K562 (cell line): ENCODE measurements around the gene LILRB3. TPM values are rescaled to one million over a fixed set of nuclear protein-coding genes. Genes with fewer than 3 reads are reported as not detected.

ENCODE experiments used
- ARID1B ChIP-seq: fragments of 450-650 bp; IDR thresholded peaks from 2 replicates; pipeline ENCODE4 v1.6.1; 2016; ENCODE audit warnings: antibody characterized with exemption, mild to moderate bottlenecking, inconsistent platforms
- BCLAF1 ChIP-seq, 2 experiments: fragments of 450-650 bp in 1 of 2; IDR thresholded peaks; 2 replicates each; pipeline ENCODE4 v1.6.1; 2011 to 2017; ENCODE audit warnings: low read depth in 2 of 2, antibody characterized with exemption in 1 of 2, borderline replicate concordance in 1 of 2, low read length in 1 of 2, mild to moderate bottlenecking in 1 of 2, mixed read lengths in 1 of 2; ENCODE audit not compliant: control insufficient read depth in 1 of 2
- BRD4 ChIP-seq: fragments of 200-600 bp; sonication (generic); IDR thresholded peaks from 2 replicates; pipeline ENCODE4 v1.6.1; 2017; ENCODE audit warnings: inconsistent platforms
- CREBBP ChIP-seq: IDR thresholded peaks from one replicate; pipeline ENCODE4 v1.6.1; 2012; ENCODE audit warnings: low read depth, mild to moderate bottlenecking, control low read depth, inconsistent platforms, low read length
- ERF ChIP-seq: fragments of 450-650 bp; formaldehyde crosslinking; IDR thresholded peaks from 2 replicates; pipeline ENCODE4 v1.4.0; 2020; ENCODE audit warnings: mild to moderate bottlenecking, mixed read lengths
- HDAC3 ChIP-seq: fragments of 450-650 bp; IDR thresholded peaks from 2 replicates; pipeline ENCODE4 v1.6.1; 2018; ENCODE audit warnings: borderline replicate concordance, mild to moderate bottlenecking, moderate library complexity; ENCODE audit not compliant: partially characterized antibody
- JUND ChIP-seq, 2 experiments: IDR thresholded peaks; 2 replicates in 1 of 2; 3 replicates in 1 of 2; pipeline ENCODE4 v1.6.1; 2011; ENCODE audit warnings: borderline replicate concordance in 2 of 2, low read depth in 2 of 2, low read length in 2 of 2, improper control_type of control experiment in 1 of 2, missing biosample characterization in 1 of 2, missing genetic modification characterization in 1 of 2, missing genetic modification reagents in 1 of 2
- MAFF ChIP-seq: IDR thresholded peaks from 2 replicates; pipeline ENCODE4 v1.6.1; 2012; ENCODE audit warnings: low read length, improper control_type of control experiment
- MITF ChIP-seq: IDR thresholded peaks from 2 replicates; pipeline ENCODE4 v1.6.1; 2014; ENCODE audit warnings: antibody characterized with exemption
- NR3C1 ChIP-seq: sonication (generic); formaldehyde crosslinking; IDR thresholded peaks from 2 replicates; pipeline ENCODE4 v1.8.1; 2022; ENCODE audit warnings: missing genetic modification reagents
- PHB2 ChIP-seq: fragments of 450-650 bp; IDR thresholded peaks from 2 replicates; pipeline ENCODE4 v1.6.1; 2017; ENCODE audit warnings: low read depth
- POLR2AphosphoS2 ChIP-seq: IDR thresholded peaks from 2 replicates; pipeline ENCODE4 v1.6.1; 2012; ENCODE audit warnings: low read length, improper control_type of control experiment
- RBM14 ChIP-seq: fragments of 200-400 bp; formaldehyde crosslinking; IDR thresholded peaks from 2 replicates; pipeline ENCODE4 v1.6.1; 2018; ENCODE audit warnings: low read depth, mild to moderate bottlenecking, low read length, moderate library complexity, borderline replicate concordance; ENCODE audit not compliant: insufficient read depth
- RFX5 ChIP-seq: IDR thresholded peaks from 2 replicates; pipeline ENCODE4 v1.6.1; 2011; ENCODE audit warnings: low read depth, mild to moderate bottlenecking, improper control_type of control experiment, low read length
- SMAD3 ChIP-seq: fragments of 450-650 bp; formaldehyde crosslinking; conservative IDR thresholded peaks from 2 replicates; pipeline ENCODE4 v1.4.0; 2020; ENCODE audit warnings: mild to moderate bottlenecking
- ZNF140 ChIP-seq: fragments of 250-450 bp; sonication (Bioruptor Pico); IDR thresholded peaks from 2 replicates; pipeline ENCODE4 v1.8.0; 2021; ENCODE audit warnings: moderate library complexity, mild to moderate bottlenecking, inconsistent platforms
- ZNF512 ChIP-seq: IDR thresholded peaks from 2 replicates; pipeline ENCODE4 v1.6.1; 2016; ENCODE audit warnings: missing genetic modification characterization, missing compliant biosample characterization
- ZNF76 ChIP-seq: fragments of 250-450 bp; sonication (Bioruptor Pico); IDR thresholded peaks from 2 replicates; pipeline ENCODE4 v1.4.0; 2020; ENCODE audit warnings: mild to moderate bottlenecking, moderate library complexity, borderline replicate concordance
- polyA plus RNA-seq, 8 experiments: library from polyadenylated mRNA; depleted of rRNA in 4 of 8; stranded (reverse) in 5 of 8; unstranded in 3 of 8; fragments of >200 nt; fragmentation: Nextera tagmentation in 2 of 8; fragmentation: Illumina TruSeq in 1 of 8; extraction: Ambion mirVana in 2 of 8; extraction: Trizol in 1 of 8; gene quantifications; 2 replicates each; pipeline versions ENCODE4 v1.2.1 to v1.2.3, GENCODE V29; 2011 to 2014; ENCODE audit warnings: inconsistent platforms in 1 of 8, missing spikeins in 1 of 8
- total RNA-seq, 7 experiments: library from RNA; depleted of rRNA in 6 of 7; stranded (reverse); fragments of >200 nt in 6 of 7; fragmentation: Illumina TruSeq in 2 of 7; extraction: Trizol in 2 of 7; gene quantifications; 2 replicates each; pipeline versions ENCODE4 v1.2.1 to v1.2.3, GENCODE V29; 2011 to 2021; ENCODE audit warnings: low replicate concordance in 1 of 7
- TF ChIP-seq, protein P1 (sequence below): fragments of 250-450 bp; sonication (Bioruptor Pico); IDR thresholded peaks from 2 replicates; pipeline ENCODE4 v1.4.0; 2020; ENCODE audit warnings: mild to moderate bottlenecking, moderate library complexity

The LILRB3 gene
- total and polyA plus RNA-seq, 9 of the 15 experiments (the other 6 are each of a cell fraction or from before 2014, with no cell fraction given): 0.01 to 0.09 TPM; not detected in 7

GRCh38 chr19:54207983-54208783 is 14.6 kb downstream of the LILRB3 start (continued):
- no peak for TF ChIP-seq RBM14
- no peak for TF ChIP-seq MAFF
- 0 out of 2 replicates have a peak, but pooled peaks have one; percentile 23 for TF ChIP-seq ZNF76
- 0 out of 2 replicates have a peak, but pooled peaks have one; percentile 21 for TF ChIP-seq PHB2
- TF ChIP-seq NR3C1: no peak
- TF ChIP-seq BCLAF1 (IDR thresholded peaks at IDR 0.05; ENCODE audit: borderline replicate concordance in 1 of 2, control insufficient read depth in 1 of 2, low read depth in 2 of 2, low read length in 1 of 2): peak in 1 of 2 experiments; percentile 90; a peak in 2 of 4 replicates
- TF ChIP-seq ZNF512 (tag): no peak
- TF ChIP-seq CREBBP: no peak
- no peak for TF ChIP-seq ZNF140 (CRISPR knock-in tag)
- peak; percentile 98 for TF ChIP-seq POLR2AphosphoS2
- peak; percentile 82 for TF ChIP-seq JUND (IDR thresholded peaks at IDR 0.05; ENCODE audit: borderline replicate concordance, low read depth, low read length)
- peak; percentile 79; the same call in 2 of the 3 replicates for TF ChIP-seq JUND (tag; IDR thresholded peaks at IDR 0.05; ENCODE audit: borderline replicate concordance, low read depth, low read length)
- TF ChIP-seq HDAC3: peak; percentile 88
- peak; percentile 38; the same call in 1 of the 2 replicates for TF ChIP-seq MITF
- peak; percentile 88 for TF ChIP-seq ERF (CRISPR knock-in tag)
- TF ChIP-seq RFX5: no peak; the same call in 1 of the 2 replicates
- TF ChIP-seq BRD4: no peak
- peak; percentile 95 for TF ChIP-seq ARID1B
- TF ChIP-seq, protein P1, sequence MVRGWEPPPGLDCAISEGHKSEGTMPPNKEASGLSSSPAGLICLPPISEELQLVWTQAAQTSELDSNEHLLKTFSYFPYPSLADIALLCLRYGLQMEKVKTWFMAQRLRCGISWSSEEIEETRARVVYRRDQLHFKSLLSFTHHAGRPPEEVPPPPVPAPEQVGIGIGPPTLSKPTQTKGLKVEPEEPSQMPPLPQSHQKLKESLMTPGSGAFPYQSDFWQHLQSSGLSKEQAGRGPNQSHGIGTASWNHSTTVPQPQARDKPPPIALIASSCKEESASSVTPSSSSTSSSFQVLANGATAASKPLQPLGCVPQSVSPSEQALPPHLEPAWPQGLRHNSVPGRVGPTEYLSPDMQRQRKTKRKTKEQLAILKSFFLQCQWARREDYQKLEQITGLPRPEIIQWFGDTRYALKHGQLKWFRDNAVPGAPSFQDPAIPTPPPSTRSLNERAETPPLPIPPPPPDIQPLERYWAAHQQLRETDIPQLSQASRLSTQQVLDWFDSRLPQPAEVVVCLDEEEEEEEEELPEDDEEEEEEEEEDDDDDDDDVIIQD (CRISPR knock-in tag): no peak
- no peak for TF ChIP-seq SMAD3
